NCI-H2196 (cell line): ENCODE results near the gene KIF26A.

Experiments
- DNase-seq: peaks from one replicate; lab custom pipeline; 2025; ENCODE audit not compliant: unreplicated experiment; lab: John Stamatoyannopoulos, UW

KIF26A gene

GRCh38 chr14:104138098-104138717 lies at the start of gene KIF26A:
TSS of gene KIF26A (plus strand) at chr14:104138587. CDS start at chr14:104138723, 136 bp downstream.
- DNase-seq = peak; percentile 42

GRCh38 chr14:104090071-104090748 lies 48.2 kb upstream of the KIF26A start:
- no peak for DNase-seq

GRCh38 chr14:104091061-104091926 lies 47.1 kb upstream of the KIF26A start:
- no peak for DNase-seq

GRCh38 chr14:104091927-104092771 lies 46.2 kb upstream of the KIF26A start:
- no peak for DNase-seq

- DNase-seq = no peak
These were observed 45.4 kb upstream of the KIF26A start for GRCh38 chr14:104092931-104093365.

GRCh38 chr14:104093366-104094055 lies 44.9 kb upstream of the KIF26A start:
- no peak for DNase-seq

GRCh38 chr14:104094056-104094708 lies 44.2 kb upstream of the KIF26A start:
- DNase-seq = no peak

- DNase-seq = peak; percentile 36
These were observed 43.5 kb upstream of the KIF26A start for GRCh38 chr14:104094709-104095425.

- no peak for DNase-seq
These were observed 42.7 kb upstream of the KIF26A start for GRCh38 chr14:104095426-104096310.

- no peak for DNase-seq
These were observed 42.1 kb upstream of the KIF26A start for GRCh38 chr14:104096318-104096717.

- DNase-seq = no peak
These were observed 41.4 kb upstream of the KIF26A start for GRCh38 chr14:104096751-104097700.

GRCh38 chr14:104098272-104099095 lies 39.9 kb upstream of the KIF26A start:
- no peak for DNase-seq

- DNase-seq = no peak
These were observed 39.0 kb upstream of the KIF26A start for GRCh38 chr14:104099096-104100041.

- no peak for DNase-seq
These were observed 38.0 kb upstream of the KIF26A start for GRCh38 chr14:104100171-104101085.
